Measurements from ENCODE around the gene TRPV5.

DNA sequence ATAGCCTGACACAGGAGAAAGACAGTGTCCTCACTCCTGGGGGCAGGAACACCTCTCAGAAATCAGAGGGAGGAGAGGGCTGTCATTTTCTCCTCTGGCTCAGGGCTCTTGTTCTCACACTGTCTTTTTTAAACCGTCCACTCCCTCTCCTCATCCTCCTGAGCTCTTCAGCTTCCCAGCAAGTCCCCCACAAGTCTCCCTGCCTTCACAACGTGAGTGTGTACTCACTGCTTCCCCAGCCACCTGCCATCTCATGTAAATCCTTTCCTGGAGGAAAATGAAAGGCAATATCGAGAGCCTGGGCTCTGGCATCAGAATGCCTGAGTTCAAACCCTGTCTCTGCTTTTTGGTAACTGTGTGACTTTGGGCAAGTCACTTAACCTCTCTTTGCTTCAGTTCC is 11.5 kb upstream of the TRPV5 start:
- TF ChIP-seq, protein P1, sequence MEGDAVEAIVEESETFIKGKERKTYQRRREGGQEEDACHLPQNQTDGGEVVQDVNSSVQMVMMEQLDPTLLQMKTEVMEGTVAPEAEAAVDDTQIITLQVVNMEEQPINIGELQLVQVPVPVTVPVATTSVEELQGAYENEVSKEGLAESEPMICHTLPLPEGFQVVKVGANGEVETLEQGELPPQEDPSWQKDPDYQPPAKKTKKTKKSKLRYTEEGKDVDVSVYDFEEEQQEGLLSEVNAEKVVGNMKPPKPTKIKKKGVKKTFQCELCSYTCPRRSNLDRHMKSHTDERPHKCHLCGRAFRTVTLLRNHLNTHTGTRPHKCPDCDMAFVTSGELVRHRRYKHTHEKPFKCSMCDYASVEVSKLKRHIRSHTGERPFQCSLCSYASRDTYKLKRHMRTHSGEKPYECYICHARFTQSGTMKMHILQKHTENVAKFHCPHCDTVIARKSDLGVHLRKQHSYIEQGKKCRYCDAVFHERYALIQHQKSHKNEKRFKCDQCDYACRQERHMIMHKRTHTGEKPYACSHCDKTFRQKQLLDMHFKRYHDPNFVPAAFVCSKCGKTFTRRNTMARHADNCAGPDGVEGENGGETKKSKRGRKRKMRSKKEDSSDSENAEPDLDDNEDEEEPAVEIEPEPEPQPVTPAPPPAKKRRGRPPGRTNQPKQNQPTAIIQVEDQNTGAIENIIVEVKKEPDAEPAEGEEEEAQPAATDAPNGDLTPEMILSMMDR (IDR thresholded peaks at IDR 0.05; ENCODE audit: extremely low read depth in 1 of 2, insufficient read depth in 1 of 2, low read depth in 1 of 2, low read length in 2 of 2) = no peak
- TF ChIP-seq GATA2 (IDR thresholded peaks at IDR 0.05; ENCODE audit: insufficient read depth, insufficient read length, low read depth, low read length) = no peak
